CD4-positive, alpha-beta T cell treated with Interleukin-2 at 100 ng/mL for 4 hours (primary cell): Measurements from ENCODE around the gene SERPINB8.

ENCODE experiments used
- DNase-seq: peaks from one replicate; pipeline ENCODE4 v3.0.0-alpha.2; 2020; ENCODE audit warnings: low spot score

Gene SERPINB8

GRCh38 chr18:64019922-64020756 lies 50.3 kb downstream of the SERPINB8 start:
- DNase-seq = no peak

- no peak for DNase-seq
These were observed 56.5 kb downstream of the SERPINB8 start for GRCh38 chr18:64026350-64026749.

- no peak for DNase-seq
These were observed 58.2 kb downstream of the SERPINB8 start for GRCh38 chr18:64027931-64028695.

GRCh38 chr18:64029096-64029495 lies 59.2 kb downstream of the SERPINB8 start:
- DNase-seq = no peak

GRCh38 chr18:64031411-64031810 lies 61.5 kb downstream of the SERPINB8 start:
- DNase-seq = no peak

- DNase-seq = no peak
These were observed 62.4 kb downstream of the SERPINB8 start for GRCh38 chr18:64032312-64032711.

- DNase-seq = peak; percentile 22
These were observed 68.0 kb downstream of the SERPINB8 start for GRCh38 chr18:64037812-64038414.
